Mesenchymal stem cell (in vitro differentiated cells and primary cell): Measurements from ENCODE around the gene RCC1.

ENCODE experiments used
- DNase-seq: peaks from one replicate; pipeline ENCODE4 v3.0.0-alpha.2; 2013
- H2AFZ ChIP-seq: one replicate; pipeline ENCODE4 v1.6.1; 2013; ENCODE audit warnings: low read depth, mild to moderate bottlenecking, control low read depth, inconsistent platforms, low read length, moderate library complexity
- H2AK5ac ChIP-seq: 2 replicates; pipeline ENCODE4 v1.6.1; 2013; ENCODE audit warnings: low read length, moderate library complexity, mild to moderate bottlenecking, inconsistent platforms; ENCODE audit not compliant: severe bottlenecking
- H2BK120ac ChIP-seq: one replicate; pipeline ENCODE4 v1.6.1; 2013; ENCODE audit warnings: low read depth, mild to moderate bottlenecking, inconsistent platforms, low read length, moderate library complexity
- H2BK12ac ChIP-seq, 2 experiments: one replicate each; pipeline ENCODE4 v1.6.1; 2013; ENCODE audit warnings: inconsistent platforms in 2 of 2, low read length in 2 of 2, mild to moderate bottlenecking in 2 of 2, moderate library complexity in 2 of 2, control low read depth in 1 of 2
- H2BK15ac ChIP-seq: one replicate; pipeline ENCODE4 v1.6.1; 2013; ENCODE audit warnings: mild to moderate bottlenecking, low read depth, inconsistent platforms; ENCODE audit not compliant: poor library complexity, severe bottlenecking
- H2BK5ac ChIP-seq: 2 replicates; pipeline ENCODE4 v1.6.1; 2013; ENCODE audit warnings: low read depth, mild to moderate bottlenecking, low read length, control low read depth, inconsistent platforms; ENCODE audit not compliant: poor library complexity, severe bottlenecking
- H3K14ac ChIP-seq, 2 experiments: one replicate each; pipeline ENCODE4 v1.6.1; 2013; ENCODE audit warnings: inconsistent platforms in 2 of 2, low read length in 2 of 2, control low read depth in 1 of 2, mild to moderate bottlenecking in 1 of 2, moderate library complexity in 1 of 2
- H3K18ac ChIP-seq, 2 experiments: one replicate each; pipeline ENCODE4 v1.6.1; 2013; ENCODE audit warnings: inconsistent platforms in 2 of 2, low read length in 2 of 2, control low read depth in 1 of 2, low read depth in 1 of 2, mild to moderate bottlenecking in 1 of 2
- H3K23ac ChIP-seq, 2 experiments: one replicate each; pipeline ENCODE4 v1.6.1; 2013; ENCODE audit warnings: inconsistent platforms in 2 of 2, low read length in 2 of 2, mild to moderate bottlenecking in 2 of 2, moderate library complexity in 2 of 2, control low read depth in 1 of 2
- H3K27ac ChIP-seq: 2 replicates; pipeline ENCODE4 v1.5.1; 2013; ENCODE audit warnings: mild to moderate bottlenecking, moderate library complexity, low read length, control low read depth, inconsistent platforms; ENCODE audit not compliant: poor library complexity, severe bottlenecking
- H3K27me3 ChIP-seq, 2 experiments: 2 replicates each; pipeline versions ENCODE4 v1.6.1 to v1.7.0; 2013; ENCODE audit warnings: low read length in 2 of 2, mild to moderate bottlenecking in 2 of 2, moderate library complexity in 2 of 2, control low read depth in 1 of 2, inconsistent platforms in 1 of 2; ENCODE audit not compliant: control insufficient read depth in 1 of 2, insufficient read depth in 1 of 2
- H3K36me3 ChIP-seq, 2 experiments: 2 replicates each; pipeline versions ENCODE4 v1.6.1 to v1.7.0; 2013; ENCODE audit warnings: low read length in 2 of 2, control low read depth in 1 of 2, inconsistent platforms in 1 of 2, low read depth in 1 of 2, mild to moderate bottlenecking in 1 of 2; ENCODE audit not compliant: insufficient read depth in 2 of 2, control insufficient read depth in 1 of 2
- H3K4ac ChIP-seq, 2 experiments: one replicate each; pipeline ENCODE4 v1.6.1; 2013; ENCODE audit warnings: inconsistent platforms in 2 of 2, low read length in 2 of 2, mild to moderate bottlenecking in 2 of 2, moderate library complexity in 2 of 2, control low read depth in 1 of 2, low read depth in 1 of 2
- H3K4me1 ChIP-seq: 2 replicates; pipeline ENCODE4 v1.6.1; 2013; ENCODE audit warnings: low read depth, low read length, control low read depth; ENCODE audit not compliant: control insufficient read depth, insufficient read depth
- H3K4me2 ChIP-seq: 2 replicates; pipeline ENCODE4 v1.6.1; 2013; ENCODE audit warnings: low read length, mild to moderate bottlenecking, inconsistent platforms; ENCODE audit not compliant: poor library complexity, severe bottlenecking
- H3K4me3 ChIP-seq, 2 experiments: 2 replicates each; pipeline versions ENCODE4 v1.5.1 to v1.7.0; 2013; ENCODE audit warnings: low read length in 2 of 2, mild to moderate bottlenecking in 2 of 2, control low read depth in 1 of 2, low read depth in 1 of 2; ENCODE audit not compliant: insufficient read depth in 1 of 2
- H3K79me1 ChIP-seq: replicated peaks from 2 replicates; pipeline ENCODE4 v1.6.1; 2013; ENCODE audit warnings: mild to moderate bottlenecking, control low read depth, low read length, inconsistent platforms; ENCODE audit not compliant: poor library complexity, severe bottlenecking
- H3K9ac ChIP-seq: 2 replicates; pipeline ENCODE4 v1.7.0; 2013; ENCODE audit warnings: mild to moderate bottlenecking, low read length, moderate library complexity
- H3K9me3 ChIP-seq: 2 replicates; pipeline ENCODE4 v1.7.0; 2013; ENCODE audit warnings: mild to moderate bottlenecking, low read length; ENCODE audit not compliant: control insufficient read depth
- H4K8ac ChIP-seq: one replicate; pipeline ENCODE4 v1.6.1; 2013; ENCODE audit warnings: inconsistent platforms, mild to moderate bottlenecking, low read length, moderate library complexity
- H4K91ac ChIP-seq: one replicate; pipeline ENCODE4 v1.6.1; 2013; ENCODE audit warnings: mild to moderate bottlenecking, low read length, inconsistent platforms
- WGBS: methylation state at CpG from one replicate; pipeline ENCODE4 v1.1.7; 2013; ENCODE audit warnings: mixed read lengths; 5-methylcytosine and 5-hydroxymethylcytosine counted together

RCC1 gene

GRCh38 chr1:28535180-28535579 lies 29.3 kb downstream of the RCC1 start:
- Histone ChIP-seq H3K18ac (no peak overlapping the region), H3K23ac (no peak overlapping the region), H2BK5ac (no peak overlapping the region), H3K4ac (no peak overlapping the region), H3K4me3 (no peak overlapping the region), H3K27ac (no peak overlapping the region), H3K27me3 (no peaks in the 10 kb centered on the region), H3K4me2 (no peak overlapping the region), H2BK120ac (no peak overlapping the region), H2AK5ac (no peak overlapping the region), H3K9ac (no peak overlapping the region), H3K36me3 (peaks cover 57 to 64% of the 10 kb centered on the region in 2 experiments), H2BK12ac (no peak overlapping the region), H2BK15ac (no peak overlapping the region), H3K9me3 (no peaks in the 10 kb centered on the region), H4K91ac (no peak overlapping the region), H2AFZ (no peak overlapping the region), H3K79me1 (peaks cover 7% of the 10 kb centered on the region), H3K4me1 (peaks cover 1% of the 10 kb centered on the region), H3K14ac (no peak overlapping the region), H4K8ac (no peak overlapping the region)
- no peak for DNase-seq
- 96% methylated on average over 6 of the region's 6 CpGs for WGBS

GRCh38 chr1:28537457-28538199 lies 31.8 kb downstream of the RCC1 start:
- Histone ChIP-seq H3K36me3 (peaks cover 41 to 42% of the 10 kb centered on the region in 2 experiments), H3K9ac (no peak overlapping the region), H3K4me1 (no peaks in the 10 kb centered on the region), H3K4me3 (no peak overlapping the region), H2BK12ac (no peak overlapping the region), H2BK5ac (no peak overlapping the region), H3K23ac (no peak overlapping the region), H2BK15ac (no peak overlapping the region), H2AFZ (no peak overlapping the region), H3K18ac (no peak overlapping the region), H2BK120ac (no peak overlapping the region), H4K91ac (no peak overlapping the region), H2AK5ac (no peak overlapping the region), H4K8ac (no peak overlapping the region), H3K27ac (no peak overlapping the region), H3K9me3 (no peaks in the 10 kb centered on the region), H3K79me1 (peaks cover 2% of the 10 kb centered on the region), H3K4ac (no peak overlapping the region), H3K14ac (no peak overlapping the region), H3K4me2 (no peak overlapping the region), H3K27me3 (no peaks in the 10 kb centered on the region)
- WGBS, result 76% methylated on average over 7 of the region's 8 CpGs
- DNase-seq, result no peak

GRCh38 chr1:28538286-28538685 lies 32.4 kb downstream of the RCC1 start:
- H3K23ac ChIP-seq, result no peak overlapping the region

GRCh38 chr1:28540651-28541050 lies 34.8 kb downstream of the RCC1 start:
- Histone ChIP-seq H2BK15ac (no peak overlapping the region), H3K4me3 (no peak overlapping the region), H4K91ac (no peak overlapping the region), H2BK12ac (no peak overlapping the region), H3K27ac (no peak overlapping the region), H4K8ac (no peak overlapping the region), H3K4ac (no peak overlapping the region), H3K23ac (no peak overlapping the region), H3K4me2 (no peak overlapping the region), H2AK5ac (no peak overlapping the region), H3K18ac (no peak overlapping the region), H2AFZ (no peak overlapping the region), H3K27me3 (no peaks in the 10 kb centered on the region), H3K36me3 (peaks cover 29% of the 10 kb centered on the region in 2 experiments), H3K9me3 (no peaks in the 10 kb centered on the region), H3K14ac (no peak overlapping the region), H3K79me1 (no peaks in the 10 kb centered on the region), H3K9ac (no peak overlapping the region), H3K4me1 (no peaks in the 10 kb centered on the region), H2BK120ac (no peak overlapping the region), H2BK5ac (no peak overlapping the region)
- DNase-seq, result no peak
- 78% methylated on average over 4 of the region's 7 CpGs for WGBS

More at GRCh38 chr1:28538286-28538685, 32.4 kb downstream of the RCC1 start:
- Histone ChIP-seq H2AK5ac (no peak overlapping the region), H3K4me2 (no peak overlapping the region), H2AFZ (no peak overlapping the region), H3K4me1 (no peaks in the 10 kb centered on the region), H3K14ac (no peak overlapping the region), H2BK12ac (no peak overlapping the region), H3K27ac (no peak overlapping the region), H3K4me3 (no peak overlapping the region), H3K27me3 (no peaks in the 10 kb centered on the region), H3K9me3 (no peaks in the 10 kb centered on the region), H3K9ac (no peak overlapping the region), H3K36me3 (peaks cover 41 to 42% of the 10 kb centered on the region in 2 experiments), H4K91ac (no peak overlapping the region), H3K79me1 (peaks cover 2% of the 10 kb centered on the region), H3K18ac (no peak overlapping the region), H2BK120ac (no peak overlapping the region), H2BK5ac (no peak overlapping the region), H3K4ac (no peak overlapping the region), H4K8ac (no peak overlapping the region), H2BK15ac (no peak overlapping the region)
- 90% methylated on average over 6 of the region's 6 CpGs for WGBS
- no peak for DNase-seq
